Karpas-422 (cell line): ENCODE measurements around the gene RNF25. TPM values are rescaled to one million over a fixed set of nuclear protein-coding genes. Genes with fewer than 3 reads are reported as not detected.
"Not testable (repeated sequence)": the region's sequence is repeated elsewhere in the genome, so short reads cannot be mapped to it uniquely, and the experiment has no call there.

Experiments
- DNase-seq: peaks from one replicate; pipeline ENCODE4 v3.0.0-alpha.2; 2015
- H2AFZ ChIP-seq: fragments of 200-600 bp; sonication (generic); 2 replicates; pipeline ENCODE4 v1.6.1; 2014; ENCODE audit warnings: antibody characterized with exemption, low read length, mixed read lengths
- H3K27ac ChIP-seq: fragments of 200-600 bp; sonication (generic); 2 replicates; pipeline ENCODE4 v1.5.1; 2014; ENCODE audit warnings: mild to moderate bottlenecking, low read length, moderate library complexity
- H3K27me3 ChIP-seq: fragments of 200-600 bp; sonication (generic); 2 replicates; pipeline ENCODE4 v1.6.1; 2014; ENCODE audit warnings: low read length, mixed read lengths
- H3K36me3 ChIP-seq: fragments of 200-600 bp; sonication (generic); 2 replicates; pipeline ENCODE4 v1.6.1; 2014; ENCODE audit warnings: low read length, mixed read lengths; ENCODE audit not compliant: insufficient read depth
- H3K4me1 ChIP-seq: fragments of 200-600 bp; sonication (generic); 2 replicates; pipeline ENCODE4 v1.6.1; 2014; ENCODE audit warnings: mild to moderate bottlenecking, low read length, mixed read lengths
- H3K4me2 ChIP-seq: fragments of 200-600 bp; sonication (generic); 2 replicates; pipeline ENCODE4 v1.6.1; 2014; ENCODE audit warnings: low read length, low read depth, mild to moderate bottlenecking; ENCODE audit not compliant: poor library complexity, severe bottlenecking
- H3K4me3 ChIP-seq: fragments of 200-600 bp; sonication (generic); 2 replicates; pipeline ENCODE4 v1.5.1; 2014; ENCODE audit warnings: mild to moderate bottlenecking, antibody characterized with exemption, low read length, mixed read lengths
- H3K79me2 ChIP-seq: fragments of 200-600 bp; sonication (generic); 2 replicates; pipeline ENCODE4 v1.6.1; 2014; ENCODE audit warnings: mild to moderate bottlenecking, low read length, mixed read lengths
- H3K9ac ChIP-seq: fragments of 200-600 bp; sonication (generic); 2 replicates; pipeline ENCODE4 v1.6.0; 2014; ENCODE audit warnings: low read length
- H3K9me2 ChIP-seq: fragments of 200-600 bp; sonication (generic), shearing (Covaris generic); replicated peaks from 2 replicates; pipeline ENCODE4 v1.6.0; 2014; ENCODE audit warnings: mild to moderate bottlenecking, low read length, moderate library complexity; ENCODE audit not compliant: insufficient read depth
- H3K9me3 ChIP-seq: fragments of 300-700, 200-600 bp; sonication (generic); 2 replicates; pipeline ENCODE4 v1.6.1; 2014; ENCODE audit warnings: low read length, mixed read lengths
- H4K20me1 ChIP-seq: fragments of 200-600 bp; sonication (generic); 2 replicates; pipeline ENCODE4 v1.6.1; 2014; ENCODE audit warnings: mild to moderate bottlenecking, antibody characterized with exemption, low read length, low read depth; ENCODE audit not compliant: insufficient read depth
- total RNA-seq: library from RNA; depleted of rRNA; stranded (reverse); fragments of >200 nt; shearing (Covaris generic); gene quantifications from 2 replicates; pipeline ENCODE4 v1.2.3, GENCODE V29; 2014; ENCODE audit warnings: low replicate concordance

Gene RNF25
- total RNA-seq, 1 experiment from 2014 or later: 17.5 TPM

DNA sequence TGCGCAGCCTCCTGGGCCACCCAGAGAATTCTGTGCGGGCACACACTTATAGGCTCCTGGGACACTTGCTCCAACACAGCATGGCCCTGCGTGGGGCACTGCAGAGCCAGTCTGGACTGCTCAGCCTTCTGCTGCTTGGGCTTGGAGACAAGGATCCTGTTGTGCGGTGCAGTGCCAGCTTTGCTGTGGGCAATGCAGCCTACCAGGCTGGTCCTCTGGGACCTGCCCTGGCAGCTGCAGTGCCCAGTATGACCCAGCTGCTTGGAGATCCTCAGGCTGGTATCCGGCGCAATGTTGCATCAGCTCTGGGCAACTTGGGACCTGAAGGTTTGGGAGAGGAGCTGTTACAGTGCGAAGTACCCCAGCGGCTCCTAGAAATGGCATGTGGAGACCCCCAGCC lies 27.1 kb upstream of the RNF25 start:
- DNase-seq: no peak
- H4K20me1 ChIP-seq: no peaks in the 10 kb centered on the region
- H3K36me3 ChIP-seq: no peaks in the 10 kb centered on the region
- no peaks in the 10 kb centered on the region for H3K9me3 ChIP-seq
- no peaks in the 10 kb centered on the region for H3K79me2 ChIP-seq
- no peak overlapping the region for H3K4me3 ChIP-seq
- no peaks in the 10 kb centered on the region for H3K4me1 ChIP-seq
- no peak overlapping the region for H3K9ac ChIP-seq
- no peak overlapping the region for H3K27ac ChIP-seq
- no peaks in the 10 kb centered on the region for H3K27me3 ChIP-seq
- no peak overlapping the region for H3K4me2 ChIP-seq
- no peaks in the 10 kb centered on the region for H3K9me2 ChIP-seq
- no peak overlapping the region for H2AFZ ChIP-seq

- H3K27me3 ChIP-seq: no peaks in the 10 kb centered on the region
These were observed 22.8 kb upstream of the RNF25 start for GRCh38 chr2:218694405-218695145.

DNA sequence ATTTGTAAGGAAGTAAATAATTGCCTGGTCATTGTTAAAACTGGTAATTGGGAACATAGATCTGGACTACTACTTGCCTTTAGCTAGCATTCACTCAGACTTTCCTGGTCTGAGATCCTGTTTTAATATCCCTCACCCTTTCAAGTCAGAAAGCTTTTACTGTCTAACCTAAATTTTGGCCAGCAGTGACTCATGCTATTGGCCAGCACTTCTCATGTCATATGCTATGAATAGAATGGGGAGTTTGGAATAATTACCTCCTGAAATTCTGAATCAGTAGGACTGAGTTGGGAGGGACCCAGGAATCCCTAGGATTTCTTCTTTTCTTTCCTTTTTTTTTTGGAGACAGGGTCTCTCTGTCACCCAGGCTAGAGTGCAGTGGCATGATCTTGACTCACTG lies 19.4 kb upstream of the RNF25 start:
- H3K36me3 ChIP-seq: no peaks in the 10 kb centered on the region
- DNase-seq: no peak

More at GRCh38 chr2:218694405-218695145, 22.8 kb upstream of the RNF25 start:
- no peak for DNase-seq
- Histone ChIP-seq H3K9me2 (no peaks in the 10 kb centered on the region), H4K20me1 (no peaks in the 10 kb centered on the region), H3K4me2 (no peak overlapping the region), H3K9ac (no peak overlapping the region), H2AFZ (no peak overlapping the region), H3K4me1 (no peaks in the 10 kb centered on the region), H3K4me3 (no peak overlapping the region), H3K36me3 (no peaks in the 10 kb centered on the region), H3K79me2 (no peaks in the 10 kb centered on the region), H3K27ac (no peak overlapping the region), H3K9me3 (no peaks in the 10 kb centered on the region)

GRCh38 chr2:218687400-218688060 lies 15.7 kb upstream of the RNF25 start:
- not testable (repeated sequence) for H3K4me1 ChIP-seq, H4K20me1 ChIP-seq, H3K9ac ChIP-seq, H3K36me3 ChIP-seq, H3K79me2 ChIP-seq, H3K9me3 ChIP-seq, H3K27ac ChIP-seq, H3K27me3 ChIP-seq, H3K4me3 ChIP-seq, H2AFZ ChIP-seq, H3K9me2 ChIP-seq
- H3K4me2 ChIP-seq: peak overlapping the region; percentile 20
- peak; percentile 80 for DNase-seq

More for the DNA sequence above, 19.4 kb upstream of the RNF25 start:
- no peaks in the 10 kb centered on the region for H4K20me1 ChIP-seq
- no peaks in the 10 kb centered on the region for H3K27me3 ChIP-seq
- H2AFZ ChIP-seq: no peak overlapping the region
- H3K9me2 ChIP-seq: no peaks in the 10 kb centered on the region
- no peaks in the 10 kb centered on the region for H3K9me3 ChIP-seq
- no peaks in the 10 kb centered on the region for H3K79me2 ChIP-seq
- no peak overlapping the region for H3K4me3 ChIP-seq
- no peak overlapping the region for H3K4me2 ChIP-seq
- H3K27ac ChIP-seq: no peak overlapping the region
- H3K9ac ChIP-seq: no peak overlapping the region
- peaks cover 4% of the 10 kb centered on the region; the same call in 1 of the 2 replicates for H3K4me1 ChIP-seq

DNA sequence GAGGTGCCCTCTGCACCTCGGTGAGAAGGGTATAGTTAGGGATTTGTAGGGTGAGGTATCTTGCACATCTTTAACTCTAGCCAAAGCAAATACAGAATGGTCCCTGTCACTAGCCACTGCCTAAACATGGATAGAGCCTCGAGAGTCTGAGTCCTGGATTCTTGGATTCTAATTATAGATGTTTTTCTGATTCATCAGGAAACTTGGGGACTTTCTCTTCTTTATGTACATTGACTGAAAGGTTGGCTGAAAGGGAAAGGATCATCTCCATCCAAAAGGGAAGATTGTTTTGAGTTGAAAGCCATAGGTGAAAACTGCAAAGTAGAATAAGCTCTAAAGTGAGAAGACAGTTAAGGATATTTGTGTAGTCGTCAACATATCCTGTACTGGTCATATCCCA lies 8.3 kb upstream of the RNF25 start:
- Histone ChIP-seq H3K27me3 (no peaks in the 10 kb centered on the region), H3K9me3 (no peaks in the 10 kb centered on the region), H3K9ac (no peak overlapping the region), H3K9me2 (no peaks in the 10 kb centered on the region), H3K27ac (no peak overlapping the region), H3K36me3 (no peaks in the 10 kb centered on the region), H3K4me3 (no peak overlapping the region), H4K20me1 (no peaks in the 10 kb centered on the region), H3K79me2 (no peaks in the 10 kb centered on the region), H3K4me2 (no peak overlapping the region), H3K4me1 (no peaks in the 10 kb centered on the region), H2AFZ (no peak overlapping the region)
- DNase-seq: no peak

DNA sequence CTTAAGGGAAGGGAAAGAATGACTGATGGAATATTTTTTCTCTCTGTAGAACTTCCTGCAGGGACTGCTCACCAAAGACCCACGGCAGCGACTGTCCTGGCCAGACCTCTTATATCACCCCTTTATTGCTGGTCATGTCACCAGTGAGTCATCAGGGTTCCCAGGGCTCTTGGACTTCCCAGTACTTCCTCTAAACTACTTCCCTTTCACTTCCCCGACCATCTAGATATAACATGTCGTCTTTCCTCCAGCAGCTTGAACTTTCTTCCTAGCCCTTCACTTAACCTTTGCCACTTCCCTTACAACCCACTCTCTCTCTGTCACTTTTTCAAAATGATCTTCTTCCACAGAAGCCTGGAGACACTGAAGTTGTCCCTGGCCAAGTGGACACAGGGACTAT lies 7.3 kb upstream of the RNF25 start:
- Histone ChIP-seq H3K4me2 (no peak overlapping the region), H3K27ac (no peak overlapping the region), H3K4me1 (no peaks in the 10 kb centered on the region), H3K9me3 (no peaks in the 10 kb centered on the region), H3K9ac (no peak overlapping the region), H2AFZ (no peak overlapping the region), H3K9me2 (no peaks in the 10 kb centered on the region), H3K4me3 (no peak overlapping the region), H3K27me3 (no peaks in the 10 kb centered on the region), H3K36me3 (no peaks in the 10 kb centered on the region), H4K20me1 (no peaks in the 10 kb centered on the region), H3K79me2 (no peaks in the 10 kb centered on the region)
- no peak for DNase-seq

DNA sequence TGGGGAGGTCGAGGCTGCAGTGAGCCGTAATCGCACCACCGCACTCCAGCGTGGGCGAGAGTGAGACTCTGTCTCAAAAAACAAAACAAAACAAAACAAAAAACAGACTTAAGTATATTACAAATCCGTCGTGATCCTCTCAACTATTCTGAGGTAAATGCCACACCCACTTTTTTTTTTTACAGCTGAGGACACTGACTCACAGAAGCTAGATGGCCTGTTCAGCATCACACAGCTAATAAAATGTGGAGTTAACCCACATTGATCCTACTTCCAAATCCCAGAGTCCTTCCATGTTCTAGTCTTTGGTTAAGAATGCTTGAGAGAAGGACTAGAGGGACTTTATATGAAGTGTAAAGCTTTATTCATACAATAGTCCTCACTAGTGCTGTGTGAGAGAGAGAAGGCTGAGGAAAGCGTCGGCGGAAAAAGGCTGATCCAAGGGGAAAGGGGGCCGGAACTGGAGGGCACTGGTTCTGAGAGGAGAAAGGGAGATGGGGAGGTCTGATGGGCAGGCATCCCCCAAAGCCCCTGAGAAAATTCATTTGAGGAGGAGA lies 627 bp downstream of the RNF25 start:
- Histone ChIP-seq H3K36me3 (peaks cover 3% of the 10 kb centered on the region; the same call in 1 of the 2 replicates), H3K4me3 (peak overlapping the region; percentile 81), H3K4me2 (peak overlapping the region; percentile 95), H3K27ac (peak overlapping the region; percentile 33; the same call in 1 of the 2 replicates), H3K4me1 (peaks cover 16% of the 10 kb centered on the region), H3K27me3 (no peaks in the 10 kb centered on the region), H3K9me3 (no peaks in the 10 kb centered on the region), H4K20me1 (no peaks in the 10 kb centered on the region), H3K9ac (peak overlapping the region; percentile 75), H2AFZ (peak overlapping the region; percentile 9; the same call in 1 of the 2 replicates), H3K9me2 (no peaks in the 10 kb centered on the region), H3K79me2 (peaks cover 32% of the 10 kb centered on the region)
- DNase-seq: no peak

DNA sequence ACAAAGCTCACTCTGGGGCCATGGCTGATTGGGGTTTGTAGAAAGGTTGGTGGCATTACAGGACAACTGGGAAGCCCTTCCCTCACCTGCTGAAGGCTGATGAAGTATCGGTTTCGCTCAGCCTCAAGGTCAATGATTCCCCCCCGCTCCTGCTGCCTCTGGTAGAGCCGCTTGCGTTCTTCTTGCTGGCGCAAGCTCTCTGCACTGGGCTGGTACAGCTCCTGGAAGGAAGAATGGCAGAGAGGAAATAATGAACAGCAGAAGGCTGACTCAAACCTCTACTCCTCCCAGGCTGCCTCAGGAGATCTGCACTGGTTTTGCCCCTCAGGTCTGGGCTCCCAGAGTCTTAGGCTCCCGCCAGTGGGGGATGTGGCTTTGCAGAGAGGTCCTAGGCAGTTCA lies 7.1 kb downstream of the RNF25 start:
- no peak for DNase-seq
- Histone ChIP-seq H3K4me1 (peaks cover 14% of the 10 kb centered on the region), H3K4me2 (no peak overlapping the region), H3K79me2 (peaks cover 22% of the 10 kb centered on the region), H3K4me3 (no peak overlapping the region), H3K9me3 (no peaks in the 10 kb centered on the region), H2AFZ (no peak overlapping the region), H3K9me2 (no peaks in the 10 kb centered on the region), H3K27me3 (no peaks in the 10 kb centered on the region), H4K20me1 (no peaks in the 10 kb centered on the region), H3K27ac (no peak overlapping the region), H3K36me3 (peaks cover 26% of the 10 kb centered on the region; the same call in 1 of the 2 replicates), H3K9ac (no peak overlapping the region)
